Activated T-helper 2 cell treated with anti-CD3 and anti-CD28 coated beads, Interferon-gamma antibody, Interleukin-2, Interleukin-4, amounts not matched to agents 10 μg/mL and 5 μg/mL and 100 μg/mL, durations not matched to agents 14 hours and 24 hours and 36 hours (primary cell): ENCODE results near the gene TCP1. TPM values are rescaled to one million over a fixed set of nuclear protein-coding genes. Genes with fewer than 3 reads are reported as not detected.
"Not testable (repeated sequence)": the region's sequence is repeated elsewhere in the genome, so short reads cannot be mapped to it uniquely, and the experiment has no call there.

Source experiments
- DNase-seq: peaks from one replicate; pipeline ENCODE4 v3.0.0; 2021; ENCODE audit warnings: low spot score
- H3K27ac Mint-ChIP-seq: one replicate; pipeline ENCODE4 v1.8.0; 2021; ENCODE audit warnings: mixed read lengths
- H3K27me3 Mint-ChIP-seq: one replicate; pipeline ENCODE4 v1.8.0; 2021; ENCODE audit warnings: low read depth, mixed read lengths
- H3K36me3 Mint-ChIP-seq: one replicate; pipeline ENCODE4 v1.8.0; 2021; ENCODE audit warnings: low read depth, mixed read lengths
- H3K4me1 Mint-ChIP-seq: one replicate; pipeline ENCODE4 v1.8.0; 2021; ENCODE audit warnings: low read depth, mixed read lengths
- H3K4me3 Mint-ChIP-seq: one replicate; pipeline ENCODE4 v1.8.0; 2021; ENCODE audit warnings: low read depth, mild to moderate bottlenecking, moderate library complexity, mixed read lengths
- H3K9me3 Mint-ChIP-seq: one replicate; pipeline ENCODE4 v1.8.0; 2021; ENCODE audit warnings: mixed read lengths
- intact Hi-C: fragments of 100-400 bp; cut with micrococcal nuclease; formaldehyde crosslinking; loops from one replicate; pipeline ENCODE4 v1.15.1; 2023
- total RNA-seq: library from RNA; stranded (reverse); gene quantifications from 2 replicates; pipeline ENCODE4 v1.2.3, GENCODE V29; 2022

The TCP1 gene
- total RNA-seq, 1 donor from 2014 or later: 438 TPM

DNA sequence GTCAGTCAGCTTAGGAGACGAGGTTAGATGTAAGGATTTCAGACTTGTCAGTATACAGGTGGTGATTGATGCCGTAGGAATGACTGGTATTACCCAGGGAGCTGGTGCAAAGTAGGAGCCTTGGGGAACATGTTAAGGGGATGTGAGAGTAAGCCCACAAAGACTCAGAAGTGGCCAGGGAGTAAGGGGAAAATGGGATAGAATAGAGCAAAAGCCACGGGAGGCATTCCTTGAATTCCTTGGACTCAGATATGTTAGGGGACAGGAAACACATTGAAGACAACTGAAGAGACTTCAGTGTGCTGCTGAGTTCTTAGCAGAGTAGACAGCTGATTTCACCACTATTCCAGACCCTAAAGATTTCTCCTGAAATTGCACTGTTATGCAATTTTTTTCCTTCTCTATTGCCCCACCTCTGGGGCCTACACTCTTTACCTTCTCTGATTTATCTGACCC is 28.8 kb downstream of the TCP1 start:
- intact Hi-C loops: no loop called here
- H3K4me3 Mint-ChIP-seq: peak overlapping the region; percentile 87
- no peaks in the 10 kb centered on the region for H3K27me3 Mint-ChIP-seq
- H3K27ac Mint-ChIP-seq: peak overlapping the region; percentile 93
- no peaks in the 10 kb centered on the region for H3K9me3 Mint-ChIP-seq
- H3K36me3 Mint-ChIP-seq: peaks cover 60% of the 10 kb centered on the region
- no peak for DNase-seq
- H3K4me1 Mint-ChIP-seq: peaks cover 38% of the 10 kb centered on the region

DNA sequence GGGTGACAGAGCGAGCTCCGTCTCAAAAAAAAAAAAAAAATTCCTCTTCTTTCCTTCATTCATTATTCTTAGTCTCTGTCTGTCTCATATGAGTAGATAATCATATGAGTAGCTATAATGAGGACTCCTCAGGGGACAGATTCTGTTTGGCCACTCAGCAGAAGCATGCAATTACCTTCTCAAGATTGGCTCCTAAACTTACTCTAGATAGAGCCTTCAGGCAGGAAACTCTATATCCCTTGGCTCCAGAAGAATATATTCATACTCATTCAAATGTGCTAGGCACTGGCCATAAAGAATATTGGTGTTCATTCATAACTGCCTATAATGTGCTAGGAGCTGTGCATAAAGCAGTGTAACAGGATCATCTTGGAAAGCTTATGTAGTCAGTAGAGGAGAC is 29.8 kb downstream of the TCP1 start:
- H3K4me3 Mint-ChIP-seq: peak overlapping the region; percentile 28
- H3K27me3 Mint-ChIP-seq: no peaks in the 10 kb centered on the region
- peak overlapping the region; percentile 36 for H3K27ac Mint-ChIP-seq
- H3K36me3 Mint-ChIP-seq: peaks cover 63% of the 10 kb centered on the region
- no peak for DNase-seq
- H3K4me1 Mint-ChIP-seq: peaks cover 42% of the 10 kb centered on the region
- no peaks in the 10 kb centered on the region for H3K9me3 Mint-ChIP-seq
- intact Hi-C loops: no loop called here

DNA sequence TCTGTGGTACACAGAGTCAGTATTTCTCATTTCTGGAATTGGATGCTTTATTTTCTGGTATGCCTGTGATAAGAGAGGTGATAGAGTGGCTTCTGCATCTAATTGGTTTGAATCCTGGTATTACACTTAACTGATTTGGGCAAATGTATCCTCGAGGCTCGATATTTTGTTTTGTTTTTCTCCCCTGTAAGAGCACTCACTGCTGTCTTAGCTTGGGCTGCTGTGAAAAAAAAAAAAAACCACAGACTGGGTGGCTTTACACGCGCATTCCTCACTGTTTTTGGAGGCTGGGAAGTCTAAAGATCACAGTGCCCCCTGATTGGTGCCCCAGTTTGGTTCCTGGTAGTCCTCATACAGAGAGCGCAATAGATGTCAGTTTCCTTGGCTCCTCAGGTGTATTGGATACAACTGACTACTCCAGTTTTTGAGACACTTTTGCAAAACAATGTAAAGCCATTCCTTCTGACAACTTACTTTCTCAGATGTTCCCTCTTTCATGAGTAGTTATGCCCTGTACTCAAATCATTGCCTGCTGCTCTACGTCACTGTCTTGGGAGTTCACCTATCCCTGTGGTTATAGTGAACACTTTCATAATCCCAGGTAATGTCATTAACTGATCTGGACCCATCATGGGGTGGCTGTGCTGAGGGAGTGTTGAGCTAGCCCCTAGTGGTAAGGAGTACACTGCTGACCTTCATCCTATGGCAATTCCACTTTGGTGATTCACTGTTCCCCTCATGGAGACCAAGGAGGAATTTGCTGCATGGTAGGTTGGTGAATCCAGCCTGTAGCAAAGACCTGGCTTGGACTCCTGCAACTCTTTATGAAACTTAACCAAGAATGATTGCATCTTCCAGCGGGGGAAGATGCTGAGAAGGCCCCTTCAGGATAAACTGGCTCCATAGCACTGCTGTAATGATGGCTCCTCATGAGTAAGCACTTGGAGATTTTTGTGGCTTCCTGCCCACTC is 31.1 kb downstream of the TCP1 start:
- no peak overlapping the region for H3K4me3 Mint-ChIP-seq
- peaks cover 67% of the 10 kb centered on the region for H3K36me3 Mint-ChIP-seq
- no peak for DNase-seq
- intact Hi-C loops: no loop called here
- no peaks in the 10 kb centered on the region for H3K9me3 Mint-ChIP-seq
- no peaks in the 10 kb centered on the region for H3K27me3 Mint-ChIP-seq
- H3K4me1 Mint-ChIP-seq: peaks cover 39% of the 10 kb centered on the region
- peak overlapping the region; percentile 21 for H3K27ac Mint-ChIP-seq

DNA sequence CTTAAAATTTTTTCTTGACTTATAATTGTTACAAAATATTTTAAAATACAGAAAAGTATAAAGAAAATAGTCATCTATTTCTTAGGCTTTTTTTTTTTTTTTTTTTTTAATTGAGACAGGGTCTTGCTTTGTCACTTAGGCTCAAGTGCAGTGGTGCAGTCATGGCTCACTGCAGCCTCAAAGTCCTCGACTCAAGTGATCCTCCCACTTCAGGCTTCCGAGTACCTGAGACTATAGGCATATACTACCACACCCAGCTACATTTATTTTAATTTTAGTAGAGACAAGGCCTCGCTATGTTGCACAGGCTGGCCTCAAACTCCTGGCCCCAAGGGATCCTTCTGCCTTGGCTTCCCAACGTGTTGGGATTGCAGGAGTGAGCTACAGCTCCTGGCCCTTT is 32.9 kb downstream of the TCP1 start:
- DNase-seq: no peak
- H3K9me3 Mint-ChIP-seq: no peaks in the 10 kb centered on the region
- H3K27ac Mint-ChIP-seq: no peak overlapping the region
- peaks cover 73% of the 10 kb centered on the region for H3K36me3 Mint-ChIP-seq
- peaks cover 36% of the 10 kb centered on the region for H3K4me1 Mint-ChIP-seq
- no peak overlapping the region for H3K4me3 Mint-ChIP-seq
- intact Hi-C loops: loop anchor here (2.0 kb wide), 1 partner anchor 16 kb away; no protein-coding TSS in a partner anchor
- H3K27me3 Mint-ChIP-seq: no peaks in the 10 kb centered on the region

DNA sequence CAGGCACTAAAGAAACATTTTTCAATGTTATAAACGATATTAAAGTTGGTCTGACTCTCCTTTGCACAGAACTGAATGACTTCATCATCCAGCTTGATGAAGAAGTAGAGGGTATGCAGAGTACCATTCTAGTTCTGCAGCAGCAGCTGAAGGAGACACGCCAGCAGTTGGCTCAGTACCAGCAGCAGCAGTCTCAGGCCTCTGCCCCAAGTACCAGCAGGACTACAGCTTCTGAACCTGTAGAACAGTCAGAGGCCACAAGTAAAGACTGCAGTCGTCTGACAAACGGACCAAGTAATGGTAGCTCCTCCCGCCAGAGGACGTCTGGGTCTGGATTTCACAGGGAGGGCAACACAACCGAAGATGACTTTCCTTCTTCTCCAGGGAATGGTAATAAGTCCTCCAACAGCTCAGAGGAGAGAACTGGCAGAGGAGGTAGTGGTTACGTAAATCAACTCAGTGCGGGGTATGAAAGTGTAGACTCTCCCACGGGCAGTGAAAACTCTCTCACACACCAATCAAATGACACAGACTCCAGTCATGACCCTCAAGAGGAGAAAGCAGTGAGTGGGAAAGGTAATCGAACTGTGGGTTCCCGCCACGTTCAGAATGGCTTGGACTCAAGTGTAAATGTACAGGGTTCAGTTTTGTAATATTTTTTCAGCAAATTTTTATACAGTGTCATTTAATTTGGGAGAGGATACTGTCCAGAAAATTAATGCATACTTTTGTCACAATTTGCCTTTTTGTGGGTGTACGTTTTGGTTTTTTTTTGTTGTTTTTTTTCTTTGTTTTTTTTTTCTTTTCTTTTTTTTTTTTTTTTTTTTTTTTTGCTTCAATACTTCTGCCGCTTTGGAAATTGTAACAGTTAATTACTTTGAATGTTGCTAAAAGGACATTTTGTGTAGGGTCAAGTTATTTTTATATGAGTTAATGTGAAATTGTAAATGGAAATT is 34.2 kb downstream of the TCP1 start:
- Mint-ChIP-seq H3K36me3 (peaks cover 77% of the 10 kb centered on the region), H3K27ac (peak overlapping the region; percentile 35), H3K4me3 (no peak overlapping the region), H3K27me3 (no peaks in the 10 kb centered on the region), H3K9me3 (no peaks in the 10 kb centered on the region), H3K4me1 (peaks cover 25% of the 10 kb centered on the region)
- DNase-seq: no peak
- intact Hi-C loops: no loop called here

DNA sequence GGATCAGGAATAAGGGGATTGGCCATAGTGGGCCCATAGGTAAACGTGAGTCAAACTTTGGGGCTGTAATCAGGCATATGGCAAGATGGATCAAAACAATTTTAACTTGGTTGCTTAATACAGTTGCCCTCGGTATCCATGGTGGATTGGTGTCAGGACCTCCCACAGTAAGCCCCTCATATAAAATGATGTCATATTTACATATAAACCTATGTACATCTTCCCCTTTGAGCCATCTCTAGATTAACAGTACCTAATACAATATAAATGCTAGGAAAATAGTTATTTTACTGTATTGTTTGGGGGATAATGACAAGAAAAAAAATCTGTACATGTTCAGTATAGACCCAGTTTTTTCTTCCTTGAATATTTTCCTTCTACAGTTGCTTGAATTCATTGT is 35.0 kb downstream of the TCP1 start:
- H3K36me3 Mint-ChIP-seq: peaks cover 79% of the 10 kb centered on the region
- H3K27ac Mint-ChIP-seq: no peak overlapping the region
- no peak overlapping the region for H3K4me3 Mint-ChIP-seq
- no peak for DNase-seq
- intact Hi-C loops: no loop called here
- H3K27me3 Mint-ChIP-seq: no peaks in the 10 kb centered on the region
- H3K9me3 Mint-ChIP-seq: no peaks in the 10 kb centered on the region
- peaks cover 21% of the 10 kb centered on the region for H3K4me1 Mint-ChIP-seq

DNA sequence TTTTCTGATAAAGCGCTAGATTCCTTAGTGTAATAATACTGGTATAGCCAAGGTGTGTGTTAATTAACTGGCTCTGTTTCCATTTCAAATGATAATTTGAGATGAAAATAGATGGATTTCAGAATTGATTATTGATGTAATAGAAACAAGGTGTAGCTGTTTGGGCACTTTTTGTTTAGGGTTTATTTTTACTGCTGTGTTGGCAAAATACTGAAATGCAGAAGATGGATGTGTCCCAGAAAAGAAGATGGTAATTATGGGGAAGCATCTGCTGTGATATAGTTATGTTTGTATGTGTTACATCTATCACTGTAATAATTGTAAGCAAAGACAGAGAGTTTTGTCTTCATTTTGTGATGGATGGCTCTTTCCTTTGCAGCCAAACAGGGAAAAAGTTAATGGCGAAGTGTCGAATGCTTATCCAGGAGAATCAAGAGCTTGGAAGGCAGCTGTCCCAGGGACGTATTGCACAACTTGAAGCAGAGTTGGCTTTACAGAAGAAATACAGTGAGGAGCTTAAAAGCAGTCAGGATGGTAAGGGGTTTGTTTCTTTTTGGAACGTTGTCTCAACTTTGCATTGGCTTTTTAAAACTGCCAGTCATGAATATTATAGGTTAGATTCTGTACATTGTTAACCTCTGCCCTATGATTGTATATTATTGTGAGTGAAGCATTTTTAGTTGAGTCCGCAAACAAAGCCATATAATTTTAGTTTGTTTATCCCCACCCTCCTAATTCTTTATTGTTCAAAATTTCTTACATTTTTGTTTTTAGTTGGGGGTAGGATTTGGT is 36.1 kb downstream of the TCP1 start:
- Mint-ChIP-seq H3K4me3 (no peak overlapping the region), H3K27me3 (no peaks in the 10 kb centered on the region), H3K4me1 (peaks cover 17% of the 10 kb centered on the region), H3K27ac (no peak overlapping the region), H3K9me3 (no peaks in the 10 kb centered on the region), H3K36me3 (peaks cover 85% of the 10 kb centered on the region)
- DNase-seq: no peak
- intact Hi-C loops: no loop called here

DNA sequence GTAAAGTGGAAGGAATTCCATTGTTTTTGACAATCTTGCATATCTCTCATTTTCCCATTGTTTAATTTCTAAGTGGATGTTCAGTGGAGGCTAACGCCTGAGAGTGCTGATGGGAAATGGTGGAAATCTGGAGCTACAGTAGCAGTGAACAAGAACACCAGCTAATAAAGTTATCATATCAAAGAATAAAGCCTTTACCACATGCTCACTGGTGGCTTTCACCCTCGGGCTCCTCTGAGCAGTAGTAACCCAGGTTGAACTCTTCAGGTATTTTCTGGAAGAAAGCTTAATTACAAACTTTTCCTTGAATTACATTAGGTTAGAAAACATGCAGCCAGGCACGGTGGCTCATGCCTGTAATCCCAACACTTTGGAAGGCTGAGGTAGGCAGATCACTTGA is 38.0 kb downstream of the TCP1 start:
- H3K36me3 Mint-ChIP-seq: peaks cover 79% of the 10 kb centered on the region
- no peaks in the 10 kb centered on the region for H3K27me3 Mint-ChIP-seq
- DNase-seq: no peak
- peaks cover 12% of the 10 kb centered on the region for H3K4me1 Mint-ChIP-seq
- no peaks in the 10 kb centered on the region for H3K9me3 Mint-ChIP-seq
- intact Hi-C loops: no loop called here
- H3K4me3 Mint-ChIP-seq: no peak overlapping the region
- no peak overlapping the region for H3K27ac Mint-ChIP-seq

DNA sequence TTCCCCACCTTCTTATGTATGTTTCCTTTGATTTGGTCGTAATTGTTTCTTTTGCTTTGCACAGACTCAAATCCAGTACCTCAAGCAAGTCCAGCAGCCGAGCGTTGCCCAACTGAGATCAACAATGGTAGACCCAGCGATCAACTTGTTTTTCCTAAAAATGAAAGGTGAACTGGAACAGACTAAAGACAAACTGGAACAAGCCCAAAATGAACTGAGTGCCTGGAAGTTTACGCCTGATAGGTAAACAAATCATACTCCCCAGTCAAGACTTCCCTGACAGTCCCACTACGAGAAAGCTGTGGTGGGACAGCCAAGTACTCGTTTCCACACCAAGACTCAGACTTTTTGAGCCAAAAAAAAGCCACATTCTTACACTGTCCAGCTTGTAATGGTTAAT is 41.3 kb downstream of the TCP1 start:
- H3K9me3 Mint-ChIP-seq, intact Hi-C loops, H3K4me3 Mint-ChIP-seq, DNase-seq, H3K27ac Mint-ChIP-seq, H3K27me3 Mint-ChIP-seq: not testable (repeated sequence)
- Mint-ChIP-seq H3K36me3 (peaks cover 79% of the 10 kb centered on the region), H3K4me1 (peaks cover 10% of the 10 kb centered on the region)

DNA sequence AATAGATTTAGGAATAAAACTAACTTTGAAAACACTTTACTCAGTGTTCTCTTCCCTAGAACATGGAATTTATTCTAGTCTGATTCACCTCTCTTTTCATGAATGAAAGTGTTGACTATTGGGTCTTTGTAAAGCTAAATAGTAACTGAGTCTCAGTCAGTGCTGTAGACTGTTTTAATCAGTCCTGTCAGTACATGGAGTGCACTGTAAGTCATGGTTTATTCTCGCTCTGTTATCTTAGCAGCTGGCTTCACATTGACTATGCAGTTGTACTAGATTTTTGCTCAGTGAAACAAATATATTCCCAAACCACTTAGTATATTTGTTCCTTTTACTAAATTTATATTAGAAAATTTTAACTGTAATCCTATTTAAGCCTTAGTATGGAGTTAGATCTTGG is 42.6 kb downstream of the TCP1 start:
- Mint-ChIP-seq H3K9me3 (no peaks in the 10 kb centered on the region), H3K27ac (no peak overlapping the region), H3K27me3 (no peaks in the 10 kb centered on the region), H3K4me1 (peaks cover 10% of the 10 kb centered on the region), H3K4me3 (no peak overlapping the region), H3K36me3 (peaks cover 82% of the 10 kb centered on the region)
- intact Hi-C loops: no loop called here
- DNase-seq: no peak

DNA sequence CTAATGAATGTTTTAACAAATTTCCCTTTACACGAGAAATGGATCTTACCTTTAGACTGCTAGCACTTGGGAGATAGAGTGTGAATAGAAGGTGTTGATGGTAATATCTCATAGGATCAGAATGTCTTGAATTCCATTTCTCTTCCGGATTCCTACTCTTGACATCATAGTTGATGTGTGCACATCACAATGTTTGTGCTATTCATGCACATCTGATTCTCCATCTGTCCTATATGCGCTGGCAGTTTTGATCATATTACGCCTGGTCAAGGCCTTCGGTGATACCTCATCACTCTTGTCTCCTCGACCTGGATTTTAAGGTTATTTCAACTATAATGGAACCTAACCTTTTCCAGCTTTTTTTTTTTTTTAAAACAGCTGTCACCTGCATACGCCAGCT is 44.3 kb downstream of the TCP1 start:
- no peaks in the 10 kb centered on the region for H3K27me3 Mint-ChIP-seq
- no peak for DNase-seq
- H3K36me3 Mint-ChIP-seq: peaks cover 87% of the 10 kb centered on the region
- peaks cover 12% of the 10 kb centered on the region for H3K4me1 Mint-ChIP-seq
- intact Hi-C loops: no loop called here
- no peak overlapping the region for H3K4me3 Mint-ChIP-seq
- no peak overlapping the region for H3K27ac Mint-ChIP-seq
- H3K9me3 Mint-ChIP-seq: no peaks in the 10 kb centered on the region

DNA sequence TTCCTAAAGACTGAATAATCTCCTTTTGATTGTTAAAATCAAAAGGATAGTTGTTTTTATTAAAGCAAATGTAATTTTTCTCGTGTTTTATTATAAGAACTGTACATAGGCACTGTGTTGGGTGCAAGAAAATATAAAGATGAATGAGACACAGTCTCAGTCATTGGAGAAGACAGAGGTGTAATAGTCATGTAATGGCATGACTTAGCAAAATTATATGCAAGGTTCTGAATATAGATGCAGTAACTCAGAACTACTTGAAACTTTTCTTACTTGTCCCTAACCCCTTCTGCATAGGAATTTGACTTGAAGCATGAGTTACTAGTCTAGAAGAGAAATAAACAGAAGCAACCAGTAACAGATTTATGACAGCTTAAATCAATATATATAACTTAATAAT is 47.2 kb downstream of the TCP1 start:
- Mint-ChIP-seq H3K4me3 (no peak overlapping the region), H3K9me3 (no peaks in the 10 kb centered on the region), H3K27me3 (no peaks in the 10 kb centered on the region), H3K27ac (no peak overlapping the region), H3K36me3 (peaks cover 74% of the 10 kb centered on the region), H3K4me1 (peaks cover 19% of the 10 kb centered on the region)
- intact Hi-C loops: no loop called here
- no peak for DNase-seq
